ENCODE data around the gene NEMP1.

DNA sequence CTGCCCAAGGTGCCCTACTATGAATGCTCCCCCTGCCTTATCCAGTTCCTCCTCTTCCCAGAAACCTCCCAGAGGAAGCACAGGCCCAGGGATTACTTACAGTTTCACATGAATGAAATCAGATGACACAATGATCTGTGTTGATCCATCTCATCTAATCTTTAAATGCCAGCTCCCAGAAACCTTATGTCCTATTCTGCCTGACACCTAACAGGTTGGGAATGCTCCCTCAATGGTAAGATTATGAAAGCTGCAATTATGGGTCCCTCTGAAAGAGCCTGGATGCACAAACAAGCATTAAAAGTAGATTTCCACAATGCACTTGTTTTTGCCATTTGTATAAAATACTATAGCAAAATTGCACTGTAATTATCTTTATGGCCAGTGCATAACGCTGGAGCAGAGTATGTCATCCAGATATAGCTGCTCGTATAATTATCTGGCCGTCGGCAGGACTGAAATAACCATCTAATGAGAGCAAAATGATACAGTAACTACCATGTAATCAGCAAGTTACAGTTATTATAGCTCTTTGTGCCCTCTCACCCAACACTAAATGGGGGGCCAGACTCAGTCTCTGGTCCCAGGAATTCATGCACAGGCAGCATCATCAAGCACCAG lies 67.9 kb downstream of the NEMP1 start:
- no peak for TF ChIP-seq EZH2 (IDR thresholded peaks at IDR 0.05; ENCODE audit: low read depth, low read length, severe bottlenecking)
- TF ChIP-seq POLR2A (IDR thresholded peaks at IDR 0.05; ENCODE audit: control extremely low read depth in 1 of 2, low read depth in 2 of 2, low read length in 2 of 2): no peak
- no peak for TF ChIP-seq TAF7 (optimal IDR thresholded peaks at IDR 0.05; ENCODE audit: borderline replicate concordance, low read depth, low read length)
- TF ChIP-seq, protein P1, sequence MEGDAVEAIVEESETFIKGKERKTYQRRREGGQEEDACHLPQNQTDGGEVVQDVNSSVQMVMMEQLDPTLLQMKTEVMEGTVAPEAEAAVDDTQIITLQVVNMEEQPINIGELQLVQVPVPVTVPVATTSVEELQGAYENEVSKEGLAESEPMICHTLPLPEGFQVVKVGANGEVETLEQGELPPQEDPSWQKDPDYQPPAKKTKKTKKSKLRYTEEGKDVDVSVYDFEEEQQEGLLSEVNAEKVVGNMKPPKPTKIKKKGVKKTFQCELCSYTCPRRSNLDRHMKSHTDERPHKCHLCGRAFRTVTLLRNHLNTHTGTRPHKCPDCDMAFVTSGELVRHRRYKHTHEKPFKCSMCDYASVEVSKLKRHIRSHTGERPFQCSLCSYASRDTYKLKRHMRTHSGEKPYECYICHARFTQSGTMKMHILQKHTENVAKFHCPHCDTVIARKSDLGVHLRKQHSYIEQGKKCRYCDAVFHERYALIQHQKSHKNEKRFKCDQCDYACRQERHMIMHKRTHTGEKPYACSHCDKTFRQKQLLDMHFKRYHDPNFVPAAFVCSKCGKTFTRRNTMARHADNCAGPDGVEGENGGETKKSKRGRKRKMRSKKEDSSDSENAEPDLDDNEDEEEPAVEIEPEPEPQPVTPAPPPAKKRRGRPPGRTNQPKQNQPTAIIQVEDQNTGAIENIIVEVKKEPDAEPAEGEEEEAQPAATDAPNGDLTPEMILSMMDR (IDR thresholded peaks at IDR 0.05; ENCODE audit: control extremely low read depth in 1 of 3, insufficient read depth in 1 of 3, low read depth in 1 of 3, low read length in 3 of 3): no peak
- TF ChIP-seq GTF2F1 (IDR thresholded peaks at IDR 0.05; ENCODE audit: borderline replicate concordance, low read depth, low read length): no peak
- no peak for TF ChIP-seq SRF (IDR thresholded peaks at IDR 0.05; ENCODE audit: low read depth, low read length)
- no peak for TF ChIP-seq BRCA1 (IDR thresholded peaks at IDR 0.05; ENCODE audit: low read depth, low read length)
- no peak for TF ChIP-seq ZNF274 (IDR thresholded peaks at IDR 0.05; ENCODE audit: borderline replicate concordance, extremely low read depth, low read length)
- no peak for TF ChIP-seq JUND (IDR thresholded peaks at IDR 0.05; ENCODE audit: low read length)
